CD14-positive monocyte (primary cell): ENCODE results near the gene ASB16. TPM values are rescaled to one million over a fixed set of nuclear protein-coding genes. Genes with fewer than 3 reads are reported as not detected.

Source experiments
- DNase-seq, 3 donors: peaks; one replicate each; pipeline ENCODE4 v3.0.0-alpha.2; 2011 to 2022
- H2AFZ ChIP-seq: 2 replicates; pipeline ENCODE4 v1.6.0; 2012; ENCODE audit warnings: mild to moderate bottlenecking, low read depth, low read length, inconsistent platforms; ENCODE audit not compliant: insufficient read depth, poor library complexity, severe bottlenecking
- H3K27ac ChIP-seq, 2 donors: 1 replicate in 1 of 2; 2 replicates in 1 of 2; pipeline ENCODE4 v1.5.1; 2012 to 2013; ENCODE audit warnings: low read length in 2 of 2, control low read depth in 1 of 2, inconsistent platforms in 1 of 2, low read depth in 1 of 2, mild to moderate bottlenecking in 1 of 2
- H3K27me3 ChIP-seq, 2 donors: one replicate each; pipeline versions ENCODE4 v1.6.0 to v1.6.1; 2011 to 2013; ENCODE audit warnings: low read length in 2 of 2; ENCODE audit not compliant: control insufficient read depth in 2 of 2, insufficient read depth in 2 of 2
- H3K36me3 ChIP-seq, 2 donors: replicated peaks in 1 of 2; 1 replicate in 1 of 2; 2 replicates in 1 of 2; pipeline versions ENCODE4 v1.5.1 to v1.6.1; 2012 to 2013; ENCODE audit warnings: low read length in 2 of 2, control low read depth in 1 of 2, inconsistent platforms in 1 of 2, mild to moderate bottlenecking in 1 of 2; ENCODE audit not compliant: insufficient read depth in 2 of 2, control insufficient read depth in 1 of 2
- H3K4me1 ChIP-seq, 2 donors: 1 replicate in 1 of 2; 2 replicates in 1 of 2; pipeline versions ENCODE4 v1.5.1 to v1.6.1; 2012 to 2013; ENCODE audit warnings: low read length in 2 of 2, control low read depth in 1 of 2, inconsistent platforms in 1 of 2, mild to moderate bottlenecking in 1 of 2, moderate library complexity in 1 of 2; ENCODE audit not compliant: insufficient read depth in 2 of 2, control insufficient read depth in 1 of 2
- H3K4me2 ChIP-seq: replicated peaks from 2 replicates; pipeline ENCODE3; 2012; ENCODE audit warnings: low read length, moderate library complexity, mild to moderate bottlenecking; ENCODE audit not compliant: poor library complexity, severe bottlenecking; ENCODE audit errors: extremely low read depth
- H3K4me3 ChIP-seq, 3 experiments: fragments of 200-600 bp in 1 of 3; sonication (generic) in 1 of 3; replicated peaks in 1 of 3; 1 replicate in 2 of 3; 2 replicates in 1 of 3; pipeline ENCODE4 v1.5.1; 2011 to 2013; ENCODE audit warnings: low read length in 3 of 3, mild to moderate bottlenecking in 3 of 3, control low read depth in 2 of 3, low read depth in 2 of 3, inconsistent platforms in 1 of 3, moderate library complexity in 1 of 3
- H3K79me2 ChIP-seq: 2 replicates; pipeline ENCODE4 v1.6.0; 2012; ENCODE audit warnings: mild to moderate bottlenecking, control low read depth, inconsistent platforms, low read length, moderate library complexity; ENCODE audit not compliant: insufficient read depth
- H3K9ac ChIP-seq: 2 replicates; pipeline ENCODE4 v1.6.0; 2017; ENCODE audit warnings: low read length, mild to moderate bottlenecking; ENCODE audit not compliant: insufficient read depth, poor library complexity, severe bottlenecking
- H3K9me3 ChIP-seq, 2 donors: replicated peaks in 1 of 2; 1 replicate in 1 of 2; 2 replicates in 1 of 2; pipeline versions ENCODE4 v1.5.1 to v1.6.1; 2012 to 2013; ENCODE audit warnings: low read length in 2 of 2, control low read depth in 1 of 2; ENCODE audit not compliant: control insufficient read depth in 1 of 2, insufficient read depth in 1 of 2
- H4K20me1 ChIP-seq: 2 replicates; pipeline ENCODE4 v1.6.0; 2012; ENCODE audit warnings: mild to moderate bottlenecking, low read length, control low read depth, moderate library complexity; ENCODE audit not compliant: insufficient read depth
- H3K27ac Mint-ChIP-seq, 7 donors: one replicate each; pipeline ENCODE4 v1.8.0; 2020; ENCODE audit warnings: mild to moderate bottlenecking in 7 of 7, mixed read lengths in 7 of 7, moderate library complexity in 6 of 7, inconsistent platforms in 2 of 7
- H3K27me3 Mint-ChIP-seq, 3 donors: one replicate each; pipeline ENCODE4 v1.8.0; 2021 to 2022; ENCODE audit warnings: low read depth in 3 of 3, mild to moderate bottlenecking in 3 of 3, mixed read lengths in 3 of 3, moderate library complexity in 3 of 3, inconsistent platforms in 1 of 3
- H3K36me3 Mint-ChIP-seq, 2 donors: one replicate each; pipeline ENCODE4 v1.8.0; 2020; ENCODE audit warnings: mixed read lengths in 2 of 2, inconsistent platforms in 1 of 2, mild to moderate bottlenecking in 1 of 2
- H3K4me1 Mint-ChIP-seq: one replicate; pipeline ENCODE4 v1.8.0; 2020; ENCODE audit warnings: mild to moderate bottlenecking, mixed read lengths
- H3K4me3 Mint-ChIP-seq, 2 donors: one replicate each; pipeline ENCODE4 v1.8.0; 2020; ENCODE audit warnings: mild to moderate bottlenecking in 2 of 2, mixed read lengths in 2 of 2, moderate library complexity in 1 of 2
- H3K9me3 Mint-ChIP-seq, 7 donors: one replicate each; pipeline ENCODE4 v1.8.0; 2020 to 2022; ENCODE audit warnings: mixed read lengths in 7 of 7, mild to moderate bottlenecking in 6 of 7, moderate library complexity in 6 of 7, inconsistent platforms in 2 of 7
- WGBS: methylation state at CpG from one replicate; pipeline ENCODE4 v1.1.5; 2013; ENCODE audit warnings: missing lambda C conversion rate; ENCODE audit not compliant: insufficient coverage; 5-methylcytosine and 5-hydroxymethylcytosine counted together
- intact Hi-C, 2 donors: fragments of 100-400 bp; cut with micrococcal nuclease; formaldehyde crosslinking; loops; one replicate each; pipeline versions ENCODE4 v1.15.0 to v1.15.1; 2023
- polyA plus RNA-seq, 3 donors: library from polyadenylated mRNA; depleted of rRNA in 1 of 3; unstranded in 2 of 3; stranded (reverse) in 1 of 3; fragments of 300-500 nt in 2 of 3; fragments of >200 nt in 1 of 3; fragmentation: Illumina TruSeq in 2 of 3; gene quantifications; 1 replicate in 2 of 3; 2 replicates in 1 of 3; pipeline ENCODE4 v1.2.3, GENCODE V29; 2012 to 2021
- TF ChIP-seq, protein P1 (sequence below): fragments of 200-600 bp; IDR thresholded peaks from one replicate; pipeline ENCODE4 v1.8.0; 2022; ENCODE audit warnings: antibody characterized with exemption, mild to moderate bottlenecking

Gene ASB16
- polyA plus RNA-seq, 3 donors: not detected

DNA sequence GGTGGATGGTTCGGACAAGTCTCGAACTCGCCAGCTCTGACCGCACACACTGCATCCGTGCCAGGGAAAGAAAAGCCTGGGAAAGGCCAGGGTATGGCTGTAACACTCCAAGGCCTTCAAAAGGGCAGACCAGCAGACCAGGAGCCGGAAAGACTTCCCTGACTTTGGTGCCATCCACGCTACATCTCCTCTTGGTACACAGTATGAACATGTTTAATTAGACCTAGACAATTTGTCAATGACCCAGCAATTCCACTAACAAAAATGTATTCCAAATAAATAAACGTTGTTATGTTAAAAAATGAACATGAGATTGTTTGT lies 46.4 kb upstream of the ASB16 start:
- H3K4me2 ChIP-seq: peak overlapping the region; percentile 81
- H3K36me3 ChIP-seq: peaks cover 1 to 10% of the 10 kb centered on the region in 2 donors
- H3K9me3 ChIP-seq: no peaks in the 10 kb centered on the region
- peak overlapping the region; percentile 92 to 95 for H3K4me3 Mint-ChIP-seq
- H3K27ac ChIP-seq: peak overlapping the region; percentile 98
- H3K27me3 Mint-ChIP-seq: peaks cover 3 to 5% (median 3%) of the 10 kb centered on the region in 3 donors
- 0% methylated on average over 5 of the region's 8 CpGs for WGBS
- H3K4me3 ChIP-seq: peak overlapping the region; percentile 87 to 95 (median 93)
- peaks cover 26% of the 10 kb centered on the region for H3K4me1 Mint-ChIP-seq
- H3K9me3 Mint-ChIP-seq: no peaks in the 10 kb centered on the region
- peak overlapping the region; percentile 98 to 100 (median 99) for H3K27ac Mint-ChIP-seq
- H3K4me1 ChIP-seq: peaks cover 21 to 26% of the 10 kb centered on the region in 2 donors
- H2AFZ ChIP-seq: peak overlapping the region; percentile 91
- H4K20me1 ChIP-seq: peaks cover 38% of the 10 kb centered on the region
- DNase-seq: no peak
- TF ChIP-seq, protein P1, sequence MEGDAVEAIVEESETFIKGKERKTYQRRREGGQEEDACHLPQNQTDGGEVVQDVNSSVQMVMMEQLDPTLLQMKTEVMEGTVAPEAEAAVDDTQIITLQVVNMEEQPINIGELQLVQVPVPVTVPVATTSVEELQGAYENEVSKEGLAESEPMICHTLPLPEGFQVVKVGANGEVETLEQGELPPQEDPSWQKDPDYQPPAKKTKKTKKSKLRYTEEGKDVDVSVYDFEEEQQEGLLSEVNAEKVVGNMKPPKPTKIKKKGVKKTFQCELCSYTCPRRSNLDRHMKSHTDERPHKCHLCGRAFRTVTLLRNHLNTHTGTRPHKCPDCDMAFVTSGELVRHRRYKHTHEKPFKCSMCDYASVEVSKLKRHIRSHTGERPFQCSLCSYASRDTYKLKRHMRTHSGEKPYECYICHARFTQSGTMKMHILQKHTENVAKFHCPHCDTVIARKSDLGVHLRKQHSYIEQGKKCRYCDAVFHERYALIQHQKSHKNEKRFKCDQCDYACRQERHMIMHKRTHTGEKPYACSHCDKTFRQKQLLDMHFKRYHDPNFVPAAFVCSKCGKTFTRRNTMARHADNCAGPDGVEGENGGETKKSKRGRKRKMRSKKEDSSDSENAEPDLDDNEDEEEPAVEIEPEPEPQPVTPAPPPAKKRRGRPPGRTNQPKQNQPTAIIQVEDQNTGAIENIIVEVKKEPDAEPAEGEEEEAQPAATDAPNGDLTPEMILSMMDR: no peak
- intact Hi-C loops: loop anchor here in 1 of 2 donors (2.0 to 10.0 kb wide), 2 partner anchors 19 to 201 kb away; partner anchors contain the start of gene SLC25A39
- peak overlapping the region; percentile 97 for H3K9ac ChIP-seq
- H3K79me2 ChIP-seq: peaks cover 41% of the 10 kb centered on the region
- H3K27me3 ChIP-seq: no peaks in the 10 kb centered on the region
- peaks cover 13 to 17% of the 10 kb centered on the region in 2 donors for H3K36me3 Mint-ChIP-seq

DNA sequence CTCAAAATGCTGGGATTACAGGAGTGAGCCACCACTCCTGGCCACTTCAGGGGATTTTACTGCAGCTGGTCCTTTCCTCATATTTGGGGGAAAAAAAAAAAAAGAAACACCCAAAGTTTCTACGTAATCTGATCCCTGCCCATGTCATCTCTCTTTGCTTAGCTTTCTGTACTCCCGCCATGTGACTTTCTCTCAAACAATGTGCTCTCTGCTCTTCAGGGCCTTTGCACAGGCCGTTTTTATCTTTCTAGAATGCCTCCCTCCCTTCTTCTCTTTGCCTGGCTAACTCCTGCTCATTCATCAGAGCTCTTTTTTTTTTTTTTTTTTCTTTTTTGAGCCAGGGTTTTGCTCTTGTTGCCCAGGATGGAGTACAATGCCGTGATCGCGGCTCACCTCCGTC lies 42.1 kb upstream of the ASB16 start:
- Histone ChIP-seq H3K4me2 (no peak overlapping the region), H3K27me3 (no peaks in the 10 kb centered on the region), H3K36me3 (no peaks in the 10 kb centered on the region), H3K4me1 (peaks cover 5 to 6% of the 10 kb centered on the region in 2 donors), H4K20me1 (no peaks in the 10 kb centered on the region), H3K9me3 (no peaks in the 10 kb centered on the region), H3K9ac (no peak overlapping the region), H3K79me2 (peaks cover under 1% of the 10 kb centered on the region), H3K27ac (no peak overlapping the region), H3K4me3 (no peak overlapping the region), H2AFZ (no peak overlapping the region)
- Mint-ChIP-seq H3K4me1 (peaks cover 9% of the 10 kb centered on the region), H3K4me3 (no peak overlapping the region), H3K9me3 (no peaks in the 10 kb centered on the region), H3K27ac (peak overlapping the region in 1 of 7 donors; percentile 72), H3K27me3 (peaks cover 1 to 6% (median 4%) of the 10 kb centered on the region in 3 donors), H3K36me3 (no peaks in the 10 kb centered on the region)
- intact Hi-C loops: loop anchor here in 1 of 2 donors (10.0 kb wide), 1 partner anchor 196 kb away; the partner anchor contains the start of gene SLC25A39
- WGBS: 100% methylated on average over 2 of the region's 7 CpGs
- no peak for DNase-seq
- TF ChIP-seq, protein P1: no peak
